Mucosa of stomach (tissue), 1 donor: ENCODE data around the gene F11.
"Not testable (repeated sequence)": the region's sequence is repeated elsewhere in the genome, so short reads cannot be mapped to it uniquely, and the experiment has no call there.

ENCODE experiments used
- H3K27me3 ChIP-seq: one replicate; pipeline ENCODE4 v1.7.0; 2013; ENCODE audit warnings: mild to moderate bottlenecking, low read length; ENCODE audit not compliant: control insufficient read depth, insufficient read depth
- H3K36me3 ChIP-seq: one replicate; pipeline ENCODE4 v1.7.0; 2013; ENCODE audit warnings: low read length; ENCODE audit not compliant: control insufficient read depth, insufficient read depth
- H3K4me1 ChIP-seq: one replicate; pipeline ENCODE4 v1.7.0; 2013; ENCODE audit warnings: mild to moderate bottlenecking, low read length; ENCODE audit not compliant: control insufficient read depth, insufficient read depth
- H3K4me3 ChIP-seq: one replicate; pipeline ENCODE4 v1.7.0; 2013; ENCODE audit warnings: low read length
- H3K9ac ChIP-seq: one replicate; pipeline ENCODE4 v1.7.0; 2013; ENCODE audit warnings: mild to moderate bottlenecking, low read length, moderate library complexity
- H3K9me3 ChIP-seq: one replicate; pipeline ENCODE4 v1.7.0; 2013; ENCODE audit warnings: mild to moderate bottlenecking, low read length, moderate library complexity; ENCODE audit not compliant: control insufficient read depth
- donor health status: Pancreatic carcinoma.

Gene F11

DNA sequence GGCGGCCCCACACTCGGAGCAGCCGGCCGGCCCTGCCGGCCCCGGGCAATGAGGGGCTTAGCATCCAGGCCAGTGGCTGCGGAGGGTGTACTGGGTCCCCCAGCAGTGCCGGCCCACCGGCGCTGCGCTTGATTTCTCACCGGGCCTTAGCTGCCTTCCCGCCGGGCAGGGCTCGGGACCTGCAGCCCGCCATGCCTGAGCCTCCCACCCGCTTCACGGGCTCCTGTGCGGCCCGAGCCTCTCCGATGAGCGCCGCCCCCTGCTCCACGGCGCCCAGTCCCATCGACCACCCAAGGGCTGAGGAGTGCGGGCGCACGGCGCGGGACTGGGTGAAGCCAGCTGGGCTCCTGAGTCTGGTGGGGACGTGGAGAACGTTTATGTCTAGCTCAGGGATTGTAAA is 58.7 kb downstream of the F11 start:
- not testable (repeated sequence) for H3K4me3 ChIP-seq, H3K4me1 ChIP-seq, H3K27me3 ChIP-seq, H3K9me3 ChIP-seq, H3K9ac ChIP-seq, H3K36me3 ChIP-seq

DNA sequence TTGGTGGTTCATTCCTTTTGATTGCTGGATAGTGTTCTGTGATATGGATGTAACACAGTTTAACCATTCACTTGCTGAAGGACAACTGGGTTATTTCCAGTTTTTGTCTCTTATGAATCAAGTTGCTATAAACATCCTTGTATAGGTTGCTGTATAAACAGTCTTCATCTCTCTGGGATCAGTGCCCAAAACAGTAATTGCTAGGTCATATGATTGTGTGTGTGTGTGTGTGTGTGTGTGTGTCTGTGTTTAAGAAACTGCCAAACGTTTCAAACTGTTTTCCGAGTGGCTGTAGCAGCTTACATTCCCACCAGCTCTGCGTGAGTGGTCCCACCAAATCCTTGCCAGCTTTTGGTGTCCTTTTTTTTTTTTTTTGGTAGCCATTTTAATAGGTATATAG is 60.4 kb downstream of the F11 start:
- no peaks in the 10 kb centered on the region for H3K27me3 ChIP-seq
- H3K4me3 ChIP-seq, result no peak overlapping the region
- H3K4me1 ChIP-seq, result no peaks in the 10 kb centered on the region
- no peaks in the 10 kb centered on the region for H3K36me3 ChIP-seq
- H3K9ac ChIP-seq, result no peak overlapping the region
- no peaks in the 10 kb centered on the region for H3K9me3 ChIP-seq

- no peaks in the 10 kb centered on the region for H3K27me3 ChIP-seq
- H3K9ac ChIP-seq, result no peak overlapping the region
- H3K36me3 ChIP-seq, result no peaks in the 10 kb centered on the region
- no peaks in the 10 kb centered on the region for H3K9me3 ChIP-seq
- no peaks in the 10 kb centered on the region for H3K4me1 ChIP-seq
- no peak overlapping the region for H3K4me3 ChIP-seq
Measured at GRCh38 chr4:186329372-186329771, 63.4 kb downstream of the F11 start.

DNA sequence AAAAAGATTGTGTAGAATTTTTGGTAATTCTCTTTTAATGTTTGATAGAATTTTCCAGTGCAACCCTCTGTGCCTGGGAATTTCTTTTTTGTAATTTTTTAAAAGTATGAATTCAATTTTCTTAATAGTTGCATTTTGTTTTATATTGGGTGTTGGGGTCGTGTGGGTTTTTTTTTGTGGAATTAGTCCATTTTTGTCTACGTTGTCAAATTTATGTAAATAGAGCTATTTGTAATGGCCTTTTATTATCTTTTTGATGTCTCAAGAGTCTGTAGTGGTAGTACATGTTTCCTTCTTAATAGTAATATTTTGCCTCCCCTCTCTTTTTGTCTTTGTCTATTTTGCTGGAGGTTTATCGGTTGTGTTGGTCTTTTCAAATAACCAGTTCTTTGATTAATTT is 64.4 kb downstream of the F11 start:
- Histone ChIP-seq H3K9ac (no peak overlapping the region), H3K4me1 (no peaks in the 10 kb centered on the region), H3K9me3 (no peaks in the 10 kb centered on the region), H3K4me3 (no peak overlapping the region), H3K36me3 (no peaks in the 10 kb centered on the region), H3K27me3 (no peaks in the 10 kb centered on the region)

DNA sequence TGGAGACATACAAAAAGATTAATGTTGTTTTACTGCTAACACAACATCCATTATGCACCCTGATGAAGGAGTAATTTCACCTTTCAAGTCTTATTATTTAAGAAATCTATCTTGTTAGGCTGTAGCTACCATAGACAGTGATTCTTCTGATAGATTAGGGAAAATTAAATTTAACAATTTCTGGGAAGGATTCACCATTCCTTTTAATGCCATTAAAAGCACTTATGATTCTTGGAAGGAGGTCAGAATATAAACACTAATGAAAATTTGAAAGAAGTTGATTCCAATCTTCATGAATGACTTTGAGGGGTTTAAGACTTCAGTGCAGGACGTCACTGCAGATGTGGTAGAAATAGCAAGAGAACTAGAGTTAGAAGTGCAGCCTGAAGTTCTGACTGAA is 69.8 kb downstream of the F11 start:
- no peaks in the 10 kb centered on the region for H3K4me1 ChIP-seq
- no peaks in the 10 kb centered on the region for H3K36me3 ChIP-seq
- no peaks in the 10 kb centered on the region for H3K27me3 ChIP-seq
- H3K9me3 ChIP-seq, result no peaks in the 10 kb centered on the region
- H3K9ac ChIP-seq, result no peak overlapping the region
- H3K4me3 ChIP-seq, result no peak overlapping the region
